Iris pigment epithelial cell (primary cell): ENCODE results near the gene CPNE8.

ENCODE experiments used
- DNase-seq: peaks from one replicate; pipeline ENCODE4 v3.0.0-alpha.2; 2011; ENCODE audit warnings: low read depth

CPNE8 gene

GRCh38 chr12:38633511-38633910, 271.9 kb downstream of the CPNE8 start:
- no peak for DNase-seq

DNA sequence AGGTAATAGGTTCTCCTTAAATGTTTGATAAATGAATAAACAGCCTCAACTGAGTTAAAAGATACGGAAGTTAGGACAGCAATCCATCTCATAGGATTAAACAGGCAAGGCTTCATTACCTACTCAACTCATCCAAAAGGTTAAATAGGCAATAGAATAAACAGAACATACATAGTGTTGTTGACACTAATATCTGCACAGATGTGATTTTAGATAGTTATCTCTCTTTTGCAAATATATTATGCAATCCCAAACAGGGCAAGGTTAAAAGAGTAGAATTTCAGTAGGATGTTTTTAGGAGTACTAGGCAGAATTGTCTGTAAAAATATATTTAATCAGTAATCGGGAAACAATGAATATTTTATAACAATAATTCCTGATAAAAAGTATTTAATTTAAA, 276.3 kb downstream of the CPNE8 start:
- DNase-seq = no peak

DNA sequence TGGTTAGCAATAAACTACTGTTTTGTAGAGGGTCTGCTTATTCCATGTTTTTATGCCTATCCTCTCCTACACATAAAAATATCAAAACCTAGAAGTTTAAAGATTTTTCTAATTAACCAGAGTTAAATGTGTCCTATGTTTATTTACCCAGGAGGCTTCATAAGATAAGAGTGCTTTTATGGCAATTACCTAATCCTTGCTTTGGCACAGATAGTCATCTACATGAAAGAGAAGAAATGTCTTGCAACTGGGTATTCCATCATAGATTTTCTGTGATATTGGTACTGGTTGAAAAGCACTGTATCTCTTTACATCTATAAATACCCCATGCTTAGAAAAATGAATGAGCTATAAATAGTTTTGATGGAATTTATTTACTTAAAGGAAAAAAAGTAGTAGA, 277.1 kb downstream of the CPNE8 start:
- no peak for DNase-seq

DNA sequence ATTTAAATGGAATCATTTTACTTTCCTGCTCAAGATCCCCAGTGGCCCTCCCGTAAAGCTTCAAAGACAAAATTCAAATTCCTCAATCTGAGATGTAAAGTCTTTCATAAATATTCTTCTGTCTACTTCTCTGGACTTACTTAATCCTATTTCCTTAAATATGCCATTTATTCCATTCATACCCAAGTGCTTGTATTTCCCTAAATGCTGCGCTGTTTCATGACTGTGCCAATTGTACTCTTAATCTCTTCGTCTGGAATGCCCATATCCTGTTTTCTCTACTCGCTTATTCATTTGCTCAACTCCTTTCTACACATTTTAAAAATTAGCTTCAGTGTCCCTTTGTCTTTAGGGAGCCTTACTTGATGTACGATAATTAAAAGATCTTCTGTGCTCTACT, 280.1 kb downstream of the CPNE8 start:
- DNase-seq = no peak

DNA sequence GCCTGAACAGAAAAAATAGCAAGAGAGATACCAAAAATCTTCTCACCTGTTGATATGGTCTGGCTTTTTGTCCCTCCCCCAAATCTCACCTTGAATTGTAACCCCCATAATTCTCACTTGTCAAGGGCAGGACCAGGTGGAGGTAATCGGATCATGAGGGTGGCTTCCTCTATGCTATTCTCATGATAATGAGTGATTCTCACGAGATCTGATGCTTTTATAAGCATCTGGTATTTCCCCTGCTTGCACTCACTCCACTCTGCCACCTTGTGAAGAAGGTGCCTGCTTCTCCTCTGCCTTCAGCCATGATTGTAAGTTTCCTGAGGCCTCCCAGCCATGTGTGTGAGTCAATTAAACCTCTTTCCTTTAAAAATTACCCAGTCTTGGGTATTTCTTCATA, 291.2 kb downstream of the CPNE8 start:
- no peak for DNase-seq

- DNase-seq = no peak
Observed at GRCh38 chr12:38610808-38611350, 294.5 kb downstream of the CPNE8 start.

DNA sequence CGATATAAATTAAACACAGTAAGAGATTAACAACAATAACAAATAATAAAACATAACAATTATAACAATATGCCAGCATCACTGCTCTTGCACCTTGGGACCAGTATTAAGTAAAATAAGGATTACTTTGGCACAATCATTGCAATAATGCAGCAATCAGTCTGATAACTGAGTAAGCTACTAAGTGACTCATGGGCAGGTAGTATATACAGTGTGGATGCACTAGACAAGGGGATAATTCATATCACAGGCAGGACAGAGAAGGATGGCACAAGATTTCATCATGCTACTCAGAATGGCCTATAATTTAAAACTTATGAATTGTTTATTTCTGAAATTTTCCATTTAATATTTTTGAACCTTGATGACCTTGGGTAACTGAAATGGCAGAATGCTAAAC, 298.1 kb downstream of the CPNE8 start:
- no peak for DNase-seq
